Mesenteric fat pad (tissue), 1 donor: ENCODE results near the gene TECPR2. TPM values are rescaled to one million over a fixed set of nuclear protein-coding genes. Genes with fewer than 3 reads are reported as not detected.
A peak's percentile ranks its signal among the peaks of the same experiment; 100 is the strongest.

Experiments used
- DNase-seq: peaks from one replicate; pipeline ENCODE4 v3.0.0-alpha.2; 2020; ENCODE audit warnings: low spot score
- total RNA-seq: library from RNA; stranded (reverse); fragmentation: NEBNext Ultra II Directional; extraction: Animal tissue kit (Norgen Biotek cat#: 25700); gene quantifications from one replicate; pipeline ENCODE4 v1.2.1, GENCODE V29; 2021
- donor health status: DM: yes; HTN: yes; CAD: no.

The TECPR2 gene
- total RNA-seq, 1 donor from 2014 or later, result 29.5 TPM

GRCh38 chr14:102424923-102425322 lies 62.2 kb downstream of the TECPR2 start:
- peak; percentile 78 for DNase-seq

GRCh38 chr14:102426796-102427195 lies 64.1 kb downstream of the TECPR2 start:
- peak; percentile 62 for DNase-seq

GRCh38 chr14:102427642-102428041 lies 64.9 kb downstream of the TECPR2 start:
- peak; percentile 73 for DNase-seq

GRCh38 chr14:102430212-102430908 lies 67.6 kb downstream of the TECPR2 start:
- no peak for DNase-seq

GRCh38 chr14:102431751-102432150 lies 69.0 kb downstream of the TECPR2 start:
- no peak for DNase-seq

GRCh38 chr14:102434647-102435175 lies 72.0 kb downstream of the TECPR2 start:
- DNase-seq, result no peak

- peak; percentile 96 for DNase-seq
These were observed 75.5 kb downstream of the TECPR2 start for GRCh38 chr14:102437997-102438915.

GRCh38 chr14:102439556-102439955 lies 76.8 kb downstream of the TECPR2 start:
- no peak for DNase-seq

- DNase-seq, result no peak
These were observed 77.7 kb downstream of the TECPR2 start for GRCh38 chr14:102440392-102440791.

- no peak for DNase-seq
These were observed 79.8 kb downstream of the TECPR2 start for GRCh38 chr14:102442241-102443211.

- no peak for DNase-seq
These were observed 82.3 kb downstream of the TECPR2 start for GRCh38 chr14:102445066-102445465.

GRCh38 chr14:102445641-102446040 lies 82.9 kb downstream of the TECPR2 start:
- no peak for DNase-seq

GRCh38 chr14:102450206-102451063 lies 87.7 kb downstream of the TECPR2 start:
- no peak for DNase-seq

- DNase-seq, result no peak
These were observed 88.3 kb downstream of the TECPR2 start for GRCh38 chr14:102451064-102451352.

- no peak for DNase-seq
These were observed 89.6 kb downstream of the TECPR2 start for GRCh38 chr14:102452302-102452701.

- no peak for DNase-seq
These were observed 92.0 kb downstream of the TECPR2 start for GRCh38 chr14:102454711-102455110.

- no peak for DNase-seq
These were observed 94.8 kb downstream of the TECPR2 start for GRCh38 chr14:102457509-102457908.

- DNase-seq, result no peak
These were observed 99.0 kb downstream of the TECPR2 start for GRCh38 chr14:102461490-102462338.

GRCh38 chr14:102462391-102462790 lies 99.7 kb downstream of the TECPR2 start:
- no peak for DNase-seq
